ENCODE measurements around the gene FAM174C.
"Not testable (repeated sequence)": the region's sequence is repeated elsewhere in the genome, so short reads cannot be mapped to it uniquely, and the experiment has no call there.

FAM174C gene

GRCh38 chr19:1312767-1313694, 37.7 kb downstream of the FAM174C start:
- Histone ChIP-seq H3K27me3 (ENCODE audit: control insufficient read depth, insufficient read depth, low read length) (peaks cover 15% of the 10 kb centered on the region), H3K27ac (ENCODE audit: low read length) (no peak overlapping the region), H3K4me1 (ENCODE audit: control insufficient read depth, low read depth, low read length) (no peaks in the 10 kb centered on the region), H3K36me3 (ENCODE audit: control insufficient read depth, low read depth, low read length) (no peaks in the 10 kb centered on the region), H3K4me3 (ENCODE audit: low read length) (no peak overlapping the region), H3K9ac (ENCODE audit: low read length) (no peak overlapping the region), H3K9me3 (ENCODE audit: control insufficient read depth, low read depth, low read length) (no peaks in the 10 kb centered on the region)

- no peaks in the 10 kb centered on the region for H3K9me3 ChIP-seq (ENCODE audit: control insufficient read depth, low read depth, low read length)
- H3K36me3 ChIP-seq (ENCODE audit: control insufficient read depth, low read depth, low read length): no peaks in the 10 kb centered on the region
- H3K9ac ChIP-seq (ENCODE audit: low read length): no peak overlapping the region
- no peak overlapping the region for H3K4me3 ChIP-seq (ENCODE audit: low read length)
- peaks cover 15% of the 10 kb centered on the region for H3K27me3 ChIP-seq (ENCODE audit: control insufficient read depth, insufficient read depth, low read length)
- no peaks in the 10 kb centered on the region for H3K4me1 ChIP-seq (ENCODE audit: control insufficient read depth, low read depth, low read length)
- H3K27ac ChIP-seq (ENCODE audit: low read length): no peak overlapping the region
Measured at GRCh38 chr19:1313695-1314613, 38.6 kb downstream of the FAM174C start.

GRCh38 chr19:1315470-1316166, 40.3 kb downstream of the FAM174C start:
- Histone ChIP-seq H3K27me3 (ENCODE audit: control insufficient read depth, insufficient read depth, low read length) (peaks cover 15% of the 10 kb centered on the region), H3K9me3 (ENCODE audit: control insufficient read depth, low read depth, low read length) (no peaks in the 10 kb centered on the region), H3K27ac (ENCODE audit: low read length) (no peak overlapping the region), H3K36me3 (ENCODE audit: control insufficient read depth, low read depth, low read length) (no peaks in the 10 kb centered on the region), H3K4me3 (ENCODE audit: low read length) (no peak overlapping the region), H3K9ac (ENCODE audit: low read length) (no peak overlapping the region), H3K4me1 (ENCODE audit: control insufficient read depth, low read depth, low read length) (no peaks in the 10 kb centered on the region)

- Histone ChIP-seq H3K4me1 (ENCODE audit: control insufficient read depth, low read depth, low read length) (no peaks in the 10 kb centered on the region), H3K36me3 (ENCODE audit: control insufficient read depth, low read depth, low read length) (no peaks in the 10 kb centered on the region), H3K27ac (ENCODE audit: low read length) (no peak overlapping the region), H3K27me3 (ENCODE audit: control insufficient read depth, insufficient read depth, low read length) (peaks cover 15% of the 10 kb centered on the region), H3K9ac (ENCODE audit: low read length) (no peak overlapping the region), H3K4me3 (ENCODE audit: low read length) (no peak overlapping the region), H3K9me3 (ENCODE audit: control insufficient read depth, low read depth, low read length) (no peaks in the 10 kb centered on the region)
Measured at GRCh38 chr19:1316466-1316865, 41.1 kb downstream of the FAM174C start.

GRCh38 chr19:1317274-1318003, 42.1 kb downstream of the FAM174C start:
- H3K27ac ChIP-seq (ENCODE audit: low read length): no peak overlapping the region
- H3K9me3 ChIP-seq (ENCODE audit: control insufficient read depth, low read depth, low read length): no peaks in the 10 kb centered on the region
- no peaks in the 10 kb centered on the region for H3K4me1 ChIP-seq (ENCODE audit: control insufficient read depth, low read depth, low read length)
- no peaks in the 10 kb centered on the region for H3K36me3 ChIP-seq (ENCODE audit: control insufficient read depth, low read depth, low read length)
- peaks cover 15% of the 10 kb centered on the region for H3K27me3 ChIP-seq (ENCODE audit: control insufficient read depth, insufficient read depth, low read length)
- H3K4me3 ChIP-seq (ENCODE audit: low read length): no peak overlapping the region
- H3K9ac ChIP-seq (ENCODE audit: low read length): no peak overlapping the region

GRCh38 chr19:1318678-1319471, 43.5 kb downstream of the FAM174C start:
- Histone ChIP-seq H3K9me3 (ENCODE audit: control insufficient read depth, low read depth, low read length) (no peaks in the 10 kb centered on the region), H3K27me3 (ENCODE audit: control insufficient read depth, insufficient read depth, low read length) (peaks cover 15% of the 10 kb centered on the region), H3K9ac (ENCODE audit: low read length) (no peak overlapping the region), H3K4me1 (ENCODE audit: control insufficient read depth, low read depth, low read length) (no peaks in the 10 kb centered on the region), H3K27ac (ENCODE audit: low read length) (no peak overlapping the region), H3K36me3 (ENCODE audit: control insufficient read depth, low read depth, low read length) (no peaks in the 10 kb centered on the region), H3K4me3 (ENCODE audit: low read length) (no peak overlapping the region)

GRCh38 chr19:1320282-1320650, 44.9 kb downstream of the FAM174C start:
- not testable (repeated sequence) for H3K36me3 ChIP-seq (ENCODE audit: control insufficient read depth, low read depth, low read length); H3K4me1 ChIP-seq (ENCODE audit: control insufficient read depth, low read depth, low read length); H3K9me3 ChIP-seq (ENCODE audit: control insufficient read depth, low read depth, low read length); H3K27ac ChIP-seq (ENCODE audit: low read length); H3K9ac ChIP-seq (ENCODE audit: low read length); H3K4me3 ChIP-seq (ENCODE audit: low read length)
- peaks cover 23% of the 10 kb centered on the region for H3K27me3 ChIP-seq (ENCODE audit: control insufficient read depth, insufficient read depth, low read length)

- peaks cover 5% of the 10 kb centered on the region for H3K4me1 ChIP-seq (ENCODE audit: control insufficient read depth, low read depth, low read length)
- H3K9ac ChIP-seq (ENCODE audit: low read length): no peak overlapping the region
- peaks cover 12% of the 10 kb centered on the region for H3K27me3 ChIP-seq (ENCODE audit: control insufficient read depth, insufficient read depth, low read length)
- no peak overlapping the region for H3K4me3 ChIP-seq (ENCODE audit: low read length)
- no peak overlapping the region for H3K27ac ChIP-seq (ENCODE audit: low read length)
- no peaks in the 10 kb centered on the region for H3K9me3 ChIP-seq (ENCODE audit: control insufficient read depth, low read depth, low read length)
- H3K36me3 ChIP-seq (ENCODE audit: control insufficient read depth, low read depth, low read length): no peaks in the 10 kb centered on the region
Measured at GRCh38 chr19:1321539-1321938, 46.2 kb downstream of the FAM174C start.

- no peaks in the 10 kb centered on the region for H3K36me3 ChIP-seq (ENCODE audit: control insufficient read depth, low read depth, low read length)
- no peaks in the 10 kb centered on the region for H3K9me3 ChIP-seq (ENCODE audit: control insufficient read depth, low read depth, low read length)
- no peak overlapping the region for H3K4me3 ChIP-seq (ENCODE audit: low read length)
- no peak overlapping the region for H3K27ac ChIP-seq (ENCODE audit: low read length)
- H3K9ac ChIP-seq (ENCODE audit: low read length): no peak overlapping the region
- peaks cover 5% of the 10 kb centered on the region for H3K4me1 ChIP-seq (ENCODE audit: control insufficient read depth, low read depth, low read length)
- peaks cover 9% of the 10 kb centered on the region for H3K27me3 ChIP-seq (ENCODE audit: control insufficient read depth, insufficient read depth, low read length)
Measured at GRCh38 chr19:1322198-1322981, 47.1 kb downstream of the FAM174C start.

Data from iPS-18a (cell line).